ENCODE measurements around the gene STK38L. TPM values are rescaled to one million over a fixed set of nuclear protein-coding genes. Genes with fewer than 3 reads are reported as not detected.
A peak's percentile ranks its signal among the peaks of the same experiment; 100 is the strongest.

The STK38L gene
- total and polyA plus RNA-seq, 2 of the 4 experiments (the other 2 are of a cell fraction) = 5.1 to 7.2 TPM

DNA sequence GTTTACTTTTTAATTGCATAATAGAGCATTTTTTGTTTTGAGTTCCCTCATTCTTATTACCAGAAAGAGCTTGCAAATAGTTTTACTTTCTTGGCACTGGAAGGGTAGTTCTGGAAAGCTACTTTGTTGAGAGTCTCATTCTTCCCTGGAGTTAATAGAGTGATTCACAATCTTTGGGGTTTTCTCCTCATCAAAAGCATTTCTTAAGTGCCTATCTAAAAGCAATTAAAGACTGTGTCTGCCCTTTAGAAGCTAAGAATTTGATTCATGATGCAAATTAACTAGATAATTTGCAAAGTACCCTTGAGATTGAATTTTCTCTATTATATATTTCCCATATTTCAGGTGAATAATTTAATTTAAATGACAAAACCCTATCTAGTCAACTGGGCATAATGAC, 80.4 kb downstream of the STK38L start:
- Histone ChIP-seq H2BK20ac (ENCODE audit: low read depth, low read length) (no peak overlapping the region), H2BK5ac (ENCODE audit: low read depth, low read length, poor library complexity, severe bottlenecking) (no peak overlapping the region), H3K27me3 (ENCODE audit: control insufficient read depth, insufficient read depth, low read length) (no peaks in the 10 kb centered on the region), H3K4me1 (ENCODE audit: control insufficient read depth, insufficient read depth, low read length) (peaks cover 5% of the 10 kb centered on the region), H4K5ac (ENCODE audit: low read depth, low read length) (no peak overlapping the region), H3K9me3 (ENCODE audit: control insufficient read depth, insufficient read depth, low read length) (no peaks in the 10 kb centered on the region), H2BK120ac (ENCODE audit: low read depth, low read length) (no peak overlapping the region), H3K27ac (ENCODE audit: insufficient read depth, low read length) (no peak overlapping the region), H3K79me1 (ENCODE audit: low read depth in 1 of 2, low read length in 2 of 2) (peaks cover 0 to 5% of the 10 kb centered on the region in 2 experiments; a peak in 1 of 4 replicates), H2BK15ac (ENCODE audit: low read depth, low read length) (no peak overlapping the region), H3K23ac (ENCODE audit: low read depth, low read length) (no peak overlapping the region), H3K18ac (ENCODE audit: low read depth, low read length) (no peak overlapping the region), H3K9ac (ENCODE audit: low read depth, low read length) (no peak overlapping the region), H3K4me2 (ENCODE audit: low read depth, low read length) (no peak overlapping the region), H3K14ac (replicated peaks; ENCODE audit: low read depth, low read length) (no peak overlapping the region), H3K36me3 (ENCODE audit: control insufficient read depth, insufficient read depth, low read length) (peaks cover 11% of the 10 kb centered on the region), H2AK5ac (ENCODE audit: low read depth, low read length) (no peak overlapping the region), H4K8ac (ENCODE audit: low read depth in 2 of 2, low read length in 2 of 2) (no peak overlapping the region), H2AK9ac (replicated peaks; ENCODE audit: low read depth, low read length, poor library complexity) (no peak overlapping the region), H4K20me1 (ENCODE audit: insufficient read depth, low read length) (peaks cover 5% of the 10 kb centered on the region; the same call in 1 of the 2 replicates), H3K4me3 (ENCODE audit: insufficient read depth, low read depth, low read length) (no peak overlapping the region), H2AFZ (replicated peaks; ENCODE audit: low read length, poor library complexity) (no peak overlapping the region), H3K56ac (ENCODE audit: extremely low read depth, insufficient read depth, low read length) (no peak overlapping the region), H3K4ac (ENCODE audit: low read depth, low read length) (no peak overlapping the region), H4K91ac (ENCODE audit: insufficient read depth, low read depth, low read length) (no peak overlapping the region), H3K9me1 (ENCODE audit: insufficient read depth, low read length) (peaks cover 5% of the 10 kb centered on the region)
- CTCF ChIA-PET = interaction anchor here (0.7 kb wide), 1 partner anchor 39 kb away, joined by 3 read pairs; no protein-coding TSS in a partner anchor
- POLR2A ChIA-PET (ENCODE audit: unreplicated experiment) = interaction anchor here (0.6 kb wide), 1 partner anchor 222 kb away, joined by 6 read pairs; no protein-coding TSS in a partner anchor
- ATAC-seq (ENCODE audit: low read depth) = no peak
- in situ Hi-C loops (cut with MboI; ENCODE audit: low sequenced_read_pairs) = no loop called here
- no peak for TF ChIP-seq MAFK (IDR thresholded peaks at IDR 0.05; ENCODE audit: low read depth, low read length)
- no peak for TF ChIP-seq SMC3 (IDR thresholded peaks at IDR 0.05; ENCODE audit: low read depth, low read length)
- dilution Hi-C loops (cut with HindIII; ENCODE audit: low sequenced_read_pairs, unreplicated experiment) = no loop called here
- no peak for DNase-seq
- BruUV-seq (replicated peaks) = TSS peak; percentile 45
- intact Hi-C loops (cut with micrococcal nuclease) = no loop called here

Measured in IMR-90 (cell line).